RWPE2 (cell line): ENCODE measurements around the gene SCAND1.

Experiments used
- ATAC-seq: fragments of 200-7000 bp; cut with Tn5 transposase; 3 replicates; pipeline ENCODE4 v1.9.1; 2021; ENCODE audit warnings: low read depth
- DNase-seq: peaks from one replicate; pipeline ENCODE4 v3.0.0-alpha.2; 2020; ENCODE audit warnings: low spot score
- H3K27ac ChIP-seq: fragments of 450-650 bp; 2 replicates; pipeline ENCODE4 v1.5.1; 2017; ENCODE audit warnings: mild to moderate bottlenecking; ENCODE audit not compliant: poor library complexity, severe bottlenecking
- H3K27me3 ChIP-seq: fragments of 250-450 bp; sonication (Bioruptor Pico); 2 replicates; pipeline ENCODE4 v1.5.1; 2021; ENCODE audit warnings: mild to moderate bottlenecking, moderate library complexity; ENCODE audit not compliant: insufficient read depth, poor library complexity, severe bottlenecking
- H3K36me3 ChIP-seq: fragments of 250-450 bp; sonication (Bioruptor Pico); 2 replicates; pipeline ENCODE4 v1.5.1; 2020; ENCODE audit warnings: low read depth, mild to moderate bottlenecking, moderate library complexity
- H3K4me1 ChIP-seq: fragments of 250-450 bp; sonication (Bioruptor Pico); 2 replicates; pipeline ENCODE4 v1.5.1; 2021; ENCODE audit warnings: mild to moderate bottlenecking, moderate library complexity; ENCODE audit not compliant: insufficient read depth, poor library complexity, severe bottlenecking
- H3K4me3 ChIP-seq: fragments of 250-450 bp; sonication (Bioruptor Pico); 2 replicates; pipeline ENCODE4 v1.5.1; 2021; ENCODE audit warnings: mild to moderate bottlenecking, moderate library complexity; ENCODE audit not compliant: severe bottlenecking
- H3K9me3 ChIP-seq: fragments of 250-450 bp; sonication (Bioruptor Pico); 2 replicates; pipeline ENCODE4 v1.5.1; 2021; ENCODE audit warnings: mild to moderate bottlenecking, moderate library complexity; ENCODE audit not compliant: severe bottlenecking
- TF ChIP-seq, protein P1 (sequence below): fragments of 450-650 bp; IDR thresholded peaks from one replicate; pipeline ENCODE4 v1.5.1; 2017; ENCODE audit warnings: mild to moderate bottlenecking, moderate library complexity; ENCODE audit not compliant: poor library complexity, severe bottlenecking

Gene SCAND1

GRCh38 chr20:35908007-35908406 lies 46.3 kb downstream of the SCAND1 start:
- DNase-seq (no peak), ATAC-seq (peak; percentile 6; the same call in 1 of the 3 replicates)
- TF ChIP-seq, protein P1, sequence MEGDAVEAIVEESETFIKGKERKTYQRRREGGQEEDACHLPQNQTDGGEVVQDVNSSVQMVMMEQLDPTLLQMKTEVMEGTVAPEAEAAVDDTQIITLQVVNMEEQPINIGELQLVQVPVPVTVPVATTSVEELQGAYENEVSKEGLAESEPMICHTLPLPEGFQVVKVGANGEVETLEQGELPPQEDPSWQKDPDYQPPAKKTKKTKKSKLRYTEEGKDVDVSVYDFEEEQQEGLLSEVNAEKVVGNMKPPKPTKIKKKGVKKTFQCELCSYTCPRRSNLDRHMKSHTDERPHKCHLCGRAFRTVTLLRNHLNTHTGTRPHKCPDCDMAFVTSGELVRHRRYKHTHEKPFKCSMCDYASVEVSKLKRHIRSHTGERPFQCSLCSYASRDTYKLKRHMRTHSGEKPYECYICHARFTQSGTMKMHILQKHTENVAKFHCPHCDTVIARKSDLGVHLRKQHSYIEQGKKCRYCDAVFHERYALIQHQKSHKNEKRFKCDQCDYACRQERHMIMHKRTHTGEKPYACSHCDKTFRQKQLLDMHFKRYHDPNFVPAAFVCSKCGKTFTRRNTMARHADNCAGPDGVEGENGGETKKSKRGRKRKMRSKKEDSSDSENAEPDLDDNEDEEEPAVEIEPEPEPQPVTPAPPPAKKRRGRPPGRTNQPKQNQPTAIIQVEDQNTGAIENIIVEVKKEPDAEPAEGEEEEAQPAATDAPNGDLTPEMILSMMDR: no peak
- Histone ChIP-seq H3K36me3 (peaks cover 51% of the 10 kb centered on the region), H3K27ac (no peak overlapping the region), H3K4me3 (no peak overlapping the region), H3K4me1 (no peaks in the 10 kb centered on the region), H3K27me3 (no peaks in the 10 kb centered on the region), H3K9me3 (no peaks in the 10 kb centered on the region)

DNA sequence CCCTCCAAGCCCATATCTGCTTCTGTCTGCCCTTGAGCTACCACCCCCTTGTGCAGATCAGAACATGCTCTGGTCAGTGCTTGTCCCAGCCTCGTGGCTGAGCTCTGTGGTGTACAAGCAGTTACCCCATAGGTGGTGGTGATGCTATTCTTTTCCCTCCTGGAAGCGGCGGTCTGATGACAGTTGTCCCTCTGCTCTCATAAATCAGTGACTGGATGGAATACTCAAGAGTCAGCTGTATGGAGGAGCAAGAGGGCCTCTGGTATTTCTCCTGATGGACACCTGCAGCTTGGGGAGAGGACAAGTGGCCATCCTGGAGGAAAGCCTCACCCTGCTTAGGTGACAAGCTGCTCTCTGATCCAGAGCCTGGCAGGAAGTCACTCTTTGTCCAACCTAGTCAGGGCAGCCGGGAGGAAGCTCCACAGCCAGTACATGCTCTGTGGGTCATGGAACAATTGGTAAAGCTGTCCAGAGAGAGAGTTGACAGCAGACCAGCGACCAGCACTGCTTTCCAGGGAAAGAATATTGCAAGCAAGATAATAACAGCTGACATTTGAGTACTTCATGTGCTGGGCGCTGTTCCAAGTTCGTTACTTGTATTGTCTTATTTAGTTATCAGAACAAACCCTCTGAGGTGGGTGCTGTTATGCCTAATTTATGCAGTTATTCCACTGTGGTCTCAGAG lies 47.1 kb downstream of the SCAND1 start:
- Histone ChIP-seq H3K27ac (no peak overlapping the region), H3K36me3 (peaks cover 42% of the 10 kb centered on the region), H3K4me3 (no peak overlapping the region), H3K4me1 (peaks cover under 1% of the 10 kb centered on the region), H3K9me3 (no peaks in the 10 kb centered on the region), H3K27me3 (no peaks in the 10 kb centered on the region)
- ATAC-seq: no peak
- TF ChIP-seq, protein P1: no peak
- no peak for DNase-seq

DNA sequence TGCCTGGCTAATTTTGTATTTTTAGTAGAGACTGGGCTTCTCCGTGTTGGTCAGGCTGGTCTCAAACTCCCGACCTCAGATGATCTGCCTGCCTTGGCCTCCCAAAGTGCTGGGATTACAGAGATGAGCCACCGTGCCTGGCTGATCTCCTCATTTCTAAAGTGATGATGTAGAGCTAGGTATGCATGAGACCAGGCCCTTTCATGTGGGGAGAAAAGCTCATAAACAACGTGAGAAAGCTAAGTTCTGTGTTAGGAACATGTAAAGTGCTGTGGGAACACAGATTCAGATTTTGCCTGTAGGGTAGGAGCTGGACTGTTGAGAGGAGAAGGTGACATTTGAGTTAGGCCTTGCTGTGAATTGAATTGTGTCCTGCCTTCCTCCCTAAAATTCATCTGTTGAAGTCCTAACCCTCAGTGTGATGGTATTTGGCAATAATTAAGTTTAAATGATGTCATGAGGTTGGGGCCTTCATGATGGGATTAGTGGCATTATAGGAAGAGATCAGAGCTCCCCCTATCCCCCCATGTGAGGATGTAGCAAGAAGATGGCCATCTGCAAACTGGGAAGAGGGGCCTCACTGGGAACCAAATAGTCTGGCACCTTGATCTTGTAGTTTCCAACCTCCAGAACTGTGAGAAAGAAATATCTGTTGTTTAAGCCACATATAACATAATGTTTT lies 49.2 kb downstream of the SCAND1 start:
- Histone ChIP-seq H3K4me1 (peaks cover 11% of the 10 kb centered on the region), H3K9me3 (no peaks in the 10 kb centered on the region), H3K36me3 (peaks cover 38% of the 10 kb centered on the region), H3K27ac (no peak overlapping the region), H3K27me3 (no peaks in the 10 kb centered on the region), H3K4me3 (no peak overlapping the region)
- ATAC-seq: no peak
- TF ChIP-seq, protein P1: no peak
- no peak for DNase-seq

- no peak overlapping the region for H3K4me3 ChIP-seq
Measured at GRCh38 chr20:35903843-35904242, 50.5 kb downstream of the SCAND1 start.

More at GRCh38 chr20:35903843-35904242, 50.5 kb downstream of the SCAND1 start:
- no peaks in the 10 kb centered on the region for H3K9me3 ChIP-seq
- no peak overlapping the region for H3K27ac ChIP-seq
- ATAC-seq: no peak
- no peak for DNase-seq
- peaks cover 11% of the 10 kb centered on the region for H3K4me1 ChIP-seq
- peaks cover 44% of the 10 kb centered on the region for H3K36me3 ChIP-seq
- TF ChIP-seq, protein P1: no peak
- no peaks in the 10 kb centered on the region for H3K27me3 ChIP-seq
